ENCODE measurements around the gene PARD6G.

The PARD6G gene

DNA sequence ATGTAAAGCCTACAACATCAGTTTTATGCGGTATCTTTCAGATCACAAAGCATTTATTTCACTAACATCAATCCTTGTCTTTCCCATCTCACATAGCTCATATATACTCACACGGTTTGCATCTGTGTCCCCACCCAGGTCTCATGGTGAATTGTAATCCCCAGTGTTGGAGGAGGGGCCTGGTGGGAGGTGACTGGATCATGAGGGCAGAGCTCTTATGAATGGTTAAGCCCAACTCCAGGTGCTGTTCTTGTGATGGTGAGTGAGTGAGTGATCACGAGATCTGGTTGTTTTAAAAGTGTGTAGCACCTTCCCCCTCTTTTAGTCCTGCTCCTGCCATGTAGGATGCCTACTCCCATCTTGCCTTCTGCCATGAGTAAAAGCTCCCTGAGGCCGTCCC is 42.0 kb downstream of the PARD6G start:
- DNase-seq: no peak

DNA sequence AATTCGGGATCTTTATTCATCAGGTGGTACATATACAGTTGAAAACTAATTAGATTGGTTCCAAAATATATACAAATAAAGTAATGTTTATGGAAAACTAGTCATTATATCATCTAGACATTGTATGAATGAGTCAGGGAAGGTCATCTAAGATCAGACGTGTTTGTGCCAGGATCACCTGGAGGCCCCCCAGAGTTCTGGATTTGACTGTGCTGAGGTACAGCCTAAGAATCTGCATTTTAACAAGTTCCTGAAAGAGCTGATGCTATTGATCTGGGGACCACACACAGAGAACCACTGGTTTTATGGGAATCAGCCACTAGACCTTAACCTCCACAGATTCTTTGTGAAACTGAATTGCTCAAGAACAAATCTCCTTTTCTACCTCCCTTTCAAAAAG is 43.2 kb downstream of the PARD6G start:
- no peak for DNase-seq

DNA sequence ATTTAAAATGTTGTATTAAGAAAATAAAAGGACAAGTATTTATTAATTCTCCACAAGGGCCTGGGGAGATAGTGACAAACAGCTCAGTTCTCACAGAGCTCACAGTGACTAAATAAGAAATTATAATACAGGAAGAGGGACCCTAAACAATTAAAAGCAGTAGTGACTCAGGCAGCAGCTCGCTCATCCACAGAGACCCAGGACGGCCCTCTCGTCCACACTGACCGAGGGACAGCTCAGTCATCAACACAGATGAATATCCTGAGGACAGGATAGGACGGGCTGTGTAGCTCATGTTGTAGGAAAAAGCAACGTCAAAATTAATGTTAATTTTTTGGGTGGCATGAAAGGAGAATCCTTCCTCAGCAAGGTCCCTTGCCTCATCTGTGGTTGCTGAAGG is 44.1 kb downstream of the PARD6G start:
- DNase-seq: no peak

DNA sequence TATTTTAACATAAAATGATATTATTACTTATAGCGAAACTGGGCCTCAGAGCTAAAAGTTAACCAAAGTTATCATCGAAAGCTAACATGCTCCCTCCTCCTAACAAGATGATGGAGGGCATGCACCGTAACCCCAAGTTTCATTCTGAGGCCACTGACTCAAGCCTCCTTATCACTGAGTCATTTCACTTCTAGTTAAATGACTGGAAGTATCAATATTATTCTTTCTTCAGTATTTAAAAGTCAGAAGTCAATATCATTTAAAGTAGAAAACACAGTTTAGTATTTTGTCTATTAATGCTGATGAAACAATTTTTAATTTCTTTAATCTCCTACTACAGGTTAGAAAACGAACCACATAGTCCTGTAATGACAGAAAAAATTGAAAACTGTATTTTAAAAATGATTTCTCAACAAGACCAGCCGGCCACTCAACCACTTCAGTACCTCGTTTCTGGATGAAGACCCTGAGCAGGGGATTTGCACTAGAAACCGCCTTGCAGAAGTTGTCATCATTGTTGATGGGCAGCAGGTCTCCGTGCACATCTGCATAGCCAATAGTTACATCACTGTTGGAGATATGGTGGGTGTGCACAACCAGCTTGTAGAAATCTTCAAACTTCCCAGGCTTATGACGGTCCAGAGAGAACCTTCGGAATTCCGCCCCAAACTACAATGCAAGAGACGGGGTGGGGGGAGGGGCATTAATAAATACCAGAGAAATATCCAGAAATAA is 44.9 kb downstream of the PARD6G start:
- DNase-seq: no peak

DNA sequence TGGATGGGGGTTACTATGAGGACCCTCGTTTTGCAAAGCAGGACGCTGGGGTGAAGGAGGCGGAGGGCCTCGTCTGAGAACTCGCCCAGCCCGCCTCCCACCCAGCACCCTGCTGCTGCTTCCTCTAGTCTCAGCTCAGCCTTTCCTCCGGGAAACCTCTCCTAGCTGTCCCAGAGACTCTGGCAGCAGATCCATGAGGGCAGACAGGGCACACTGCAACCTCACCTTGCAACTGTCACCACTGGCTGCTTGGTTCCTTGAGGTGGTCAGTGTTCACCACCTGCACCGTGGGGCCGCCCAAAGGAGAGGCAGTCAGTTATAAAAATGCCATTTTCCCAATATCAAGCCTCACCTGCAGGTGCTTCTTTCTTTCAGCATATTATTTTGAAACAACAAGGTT is 45.6 kb downstream of the PARD6G start:
- no peak for DNase-seq

DNA sequence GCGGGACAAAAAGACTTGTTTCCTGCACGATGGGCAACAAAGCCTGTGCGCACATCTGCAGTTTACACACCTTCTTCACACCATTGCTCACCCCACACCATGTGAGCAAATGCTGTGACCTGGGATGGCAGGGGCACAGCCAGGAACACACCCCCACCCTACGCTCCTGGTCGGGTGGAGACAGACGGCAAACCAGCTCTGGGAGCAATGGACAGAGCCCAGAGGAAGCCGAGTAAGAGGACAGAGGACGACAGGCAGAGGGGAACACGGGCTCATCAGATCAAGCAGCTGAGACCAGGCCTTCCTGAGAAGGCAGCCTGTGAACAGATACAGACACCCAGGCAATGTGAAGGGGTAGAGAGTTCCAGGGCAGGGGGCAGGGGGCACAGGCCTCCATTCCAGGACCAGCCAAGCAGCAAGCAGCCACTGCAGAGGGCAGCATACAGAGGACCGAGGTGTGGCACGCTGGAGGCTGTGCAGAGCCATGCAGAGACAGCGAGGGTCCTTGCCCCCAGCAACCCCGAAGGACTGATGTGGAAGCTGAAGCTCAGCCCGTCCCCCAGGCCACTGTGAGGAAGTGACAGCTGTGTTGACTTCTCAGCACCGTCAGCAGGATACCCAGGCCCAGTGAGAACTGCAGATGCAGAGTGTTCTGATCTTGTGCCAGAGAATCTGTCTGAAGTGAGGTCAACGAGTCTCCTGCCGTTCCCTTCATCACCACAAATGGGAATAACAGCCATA is 46.2 kb downstream of the PARD6G start:
- DNase-seq: no peak

DNA sequence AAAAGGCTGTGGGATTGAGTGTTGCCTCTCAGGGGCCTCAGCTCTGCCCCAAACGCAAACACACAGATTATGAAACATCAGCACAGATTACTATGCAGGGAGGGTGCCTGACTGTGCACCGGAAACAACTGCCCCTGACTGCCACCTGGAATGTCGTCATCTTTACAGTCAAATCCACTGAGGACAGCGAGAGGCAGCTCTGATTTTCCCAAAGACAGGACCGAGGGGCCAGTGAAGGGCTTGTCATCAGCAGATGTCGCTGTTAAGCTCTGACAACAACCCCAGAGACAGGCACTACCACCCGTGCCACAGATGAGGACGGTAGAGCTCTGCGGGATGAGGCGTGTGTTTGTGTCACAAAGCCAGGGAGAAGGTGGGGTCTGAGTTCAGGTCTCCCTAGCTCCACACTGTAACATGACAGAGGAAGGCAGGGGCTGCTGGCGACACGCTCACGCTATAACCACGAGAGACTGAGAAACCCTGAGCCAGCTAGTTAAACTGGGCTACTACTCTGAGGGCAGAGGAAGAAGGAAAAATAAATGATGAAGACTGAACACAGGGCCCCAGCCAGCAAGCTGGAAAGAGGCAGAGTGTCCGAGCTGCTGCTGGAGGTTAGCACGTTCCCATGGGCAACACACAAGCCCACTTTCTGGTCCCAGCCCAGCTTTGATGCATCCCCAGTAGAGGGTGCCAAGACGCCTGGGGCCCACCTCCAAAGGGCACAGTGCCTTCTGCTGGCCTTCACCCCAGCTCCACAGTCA is 47.0 kb downstream of the PARD6G start:
- no peak for DNase-seq

DNA sequence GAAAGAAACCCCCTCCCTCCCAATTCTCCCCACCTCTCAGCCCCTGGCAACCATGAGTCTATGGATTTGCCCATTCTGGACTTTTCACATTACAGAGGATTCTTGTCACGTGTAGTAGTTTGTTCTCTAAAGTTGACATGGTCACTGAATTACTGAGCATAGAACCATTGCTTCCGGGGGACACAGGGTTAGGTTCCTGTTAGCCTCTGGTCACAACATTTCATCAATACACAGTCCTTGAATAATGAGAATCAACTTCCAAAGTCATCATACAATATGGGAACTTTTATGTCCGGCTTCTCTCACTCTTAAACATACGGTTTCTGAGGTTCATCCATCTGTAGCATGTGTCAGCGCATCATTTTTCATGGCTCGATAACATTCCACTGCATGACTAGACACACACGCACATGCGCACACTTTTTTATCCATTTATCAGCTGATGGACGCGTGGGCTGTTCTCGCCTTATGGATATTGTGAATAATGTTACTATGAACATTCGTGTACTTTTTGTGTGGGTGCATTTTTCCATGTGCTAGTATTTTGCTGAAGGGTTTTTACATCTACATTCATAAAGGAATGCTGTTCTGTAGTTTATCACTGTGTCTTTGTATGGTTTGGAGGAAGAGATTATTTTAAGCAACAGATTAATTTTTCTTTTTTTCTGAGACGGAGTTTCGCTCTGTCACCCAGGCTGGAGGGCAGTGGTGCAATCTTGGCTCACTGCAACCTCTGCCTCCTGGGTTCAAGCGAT is 48.1 kb downstream of the PARD6G start:
- DNase-seq: no peak

DNA sequence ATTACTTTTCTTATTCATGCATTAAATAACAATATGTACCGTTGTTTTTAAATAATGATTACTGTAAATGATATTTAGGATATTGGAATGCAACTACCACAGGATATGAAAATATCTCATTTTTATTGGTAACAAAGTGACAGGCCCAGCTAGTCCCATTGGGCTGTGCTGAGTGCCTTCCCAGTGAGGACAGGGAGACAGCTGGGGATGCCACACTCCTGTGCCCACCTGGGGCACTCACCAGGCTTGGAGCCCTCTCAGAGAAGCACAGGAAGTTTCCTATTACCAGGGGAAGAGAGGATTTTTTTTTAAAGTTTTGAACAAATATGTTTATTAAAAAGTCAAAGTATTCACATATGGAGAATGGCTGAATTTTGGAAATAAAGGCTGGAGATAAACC is 48.9 kb downstream of the PARD6G start:
- DNase-seq: no peak

DNA sequence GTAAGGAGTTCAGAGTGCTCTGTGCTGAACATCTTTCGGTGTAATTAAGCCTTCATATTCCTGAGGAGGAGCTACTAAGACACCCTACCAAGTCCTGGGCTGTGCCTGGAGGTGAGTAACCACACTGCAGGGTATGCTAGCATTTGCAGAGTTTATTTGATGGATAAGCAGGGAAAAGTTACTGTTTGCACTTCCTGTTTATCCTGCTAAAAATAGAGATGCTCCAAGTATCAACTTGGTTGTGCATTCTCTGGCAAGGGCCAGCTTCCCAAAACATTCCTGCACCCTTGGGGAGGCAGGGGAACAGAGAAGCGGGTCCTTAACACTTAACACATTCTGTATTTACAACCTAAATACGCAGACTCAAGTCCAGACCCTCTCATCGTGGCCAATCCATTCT is 49.8 kb downstream of the PARD6G start:
- no peak for DNase-seq

DNA sequence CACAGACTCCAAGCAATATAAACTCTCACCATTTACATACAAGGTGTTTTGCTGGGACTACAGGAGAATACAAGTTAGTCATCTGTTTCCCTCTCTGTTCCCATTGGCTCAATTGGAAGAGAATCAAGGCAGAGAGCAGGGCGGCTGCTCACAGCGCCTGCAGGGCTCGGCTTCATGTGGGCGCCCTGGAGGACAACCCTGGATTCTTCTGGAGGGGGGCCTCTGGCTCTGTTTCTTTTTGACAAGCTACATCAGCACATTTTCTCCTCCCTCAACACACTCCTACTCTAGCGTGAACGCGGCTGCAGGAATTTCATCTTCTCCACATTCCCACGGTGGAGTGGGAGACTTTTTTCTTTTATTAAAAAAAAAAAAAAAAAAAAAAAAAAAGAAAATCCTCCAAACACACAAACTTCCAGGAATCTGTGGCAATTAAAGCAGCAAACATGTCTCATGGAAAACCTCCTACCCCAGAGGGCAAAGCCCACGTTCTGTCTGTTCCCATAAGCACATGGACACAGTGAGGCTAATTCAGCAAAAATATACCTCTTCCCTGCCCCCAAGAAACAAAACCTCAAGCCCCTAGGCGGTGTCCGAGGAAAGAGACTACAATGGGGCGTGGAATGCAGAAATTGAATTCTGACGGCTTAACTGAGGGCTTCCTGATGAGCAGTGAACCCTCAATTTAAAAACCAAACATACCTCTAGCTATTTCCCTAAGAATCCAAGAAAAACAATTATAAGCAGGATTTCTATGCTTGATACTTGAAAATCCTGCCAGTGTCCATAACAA is 50.6 kb downstream of the PARD6G start:
- DNase-seq: no peak

DNA sequence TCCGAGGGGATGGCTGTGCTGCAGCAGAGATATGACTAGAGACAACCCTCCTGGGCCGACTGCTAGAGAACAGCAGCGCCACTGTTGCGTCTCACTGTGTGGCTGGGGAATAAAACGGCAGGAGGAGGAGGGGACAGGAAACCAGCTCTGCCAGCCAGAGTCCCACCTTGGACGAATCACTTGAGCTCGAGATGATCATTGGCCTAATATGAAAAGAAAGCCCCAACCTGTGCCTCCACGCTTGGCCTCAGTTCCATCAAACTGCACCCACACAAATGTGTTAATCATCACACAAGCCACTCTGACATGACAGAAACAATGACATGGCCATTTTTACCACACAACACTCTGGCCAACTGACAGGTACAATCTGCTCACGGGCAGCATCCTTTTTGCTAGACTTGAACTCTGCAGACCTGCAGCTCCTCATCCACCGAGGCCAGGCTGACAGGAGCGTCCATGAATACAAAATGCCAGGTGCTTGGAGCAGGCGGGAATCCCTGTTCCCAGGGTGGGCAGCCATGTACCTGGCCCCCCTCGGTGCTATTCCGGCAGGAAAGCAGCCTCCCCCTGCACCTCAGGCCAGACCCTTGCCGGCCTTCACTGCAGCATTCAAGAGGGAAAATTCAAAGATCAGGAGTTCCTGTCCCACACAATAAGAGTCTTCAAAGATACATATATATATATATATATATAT is 52.3 kb downstream of the PARD6G start:
- DNase-seq: no peak

DNA sequence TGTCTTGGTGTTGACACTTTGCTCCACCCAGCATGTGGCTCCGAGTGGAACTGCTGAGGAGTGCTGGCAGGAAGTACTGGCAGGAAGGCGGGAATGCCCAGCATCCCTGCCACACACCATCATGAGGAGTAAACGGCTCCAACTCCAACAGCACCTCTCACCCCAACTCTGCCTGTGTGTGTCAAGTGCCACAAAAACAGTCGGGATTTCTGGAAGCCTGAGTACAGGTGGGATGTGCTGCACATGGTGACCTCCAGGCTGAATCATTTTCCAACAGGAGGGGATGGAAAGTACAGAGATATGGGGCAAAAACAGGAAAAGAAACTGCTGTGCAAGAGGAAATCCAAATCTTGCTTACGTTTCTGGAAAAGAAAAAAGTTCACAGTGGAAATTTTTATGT is 53.6 kb downstream of the PARD6G start:
- DNase-seq: no peak

DNA sequence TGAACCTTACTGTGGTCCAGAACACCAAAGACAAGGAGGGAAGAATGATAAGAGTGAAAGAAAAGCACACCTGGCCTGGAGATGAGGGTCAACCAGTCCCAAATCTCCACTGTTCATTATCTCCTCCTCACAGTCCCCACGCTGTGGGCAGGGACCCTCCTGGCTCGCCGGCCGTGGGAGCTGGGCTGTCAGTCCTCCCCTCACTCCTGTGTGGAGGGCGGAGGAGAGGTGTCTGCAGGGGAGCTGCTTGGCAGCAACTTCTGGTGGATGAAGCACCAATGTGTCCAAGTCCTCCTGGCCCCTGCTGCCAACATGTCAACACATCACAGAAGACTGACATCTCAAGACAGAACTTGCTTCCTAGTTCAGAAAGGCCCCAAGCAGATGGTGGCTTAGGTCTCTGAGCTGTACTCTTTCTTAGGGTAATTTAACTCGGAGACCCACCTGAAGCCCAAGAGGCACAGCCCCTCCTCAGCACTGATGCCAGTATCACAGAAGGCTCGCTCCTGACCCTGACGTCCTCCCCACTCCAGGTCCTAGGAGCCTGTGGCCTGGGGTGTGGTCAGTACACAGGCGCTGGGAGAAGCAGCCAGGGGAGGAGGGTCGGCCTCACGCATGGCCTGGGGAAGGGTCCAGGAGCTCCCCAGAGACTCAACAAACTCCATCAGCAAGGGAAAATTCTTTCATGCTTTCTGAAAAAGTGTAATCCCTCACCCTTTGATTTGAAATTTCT is 54.5 kb downstream of the PARD6G start:
- no peak for DNase-seq

DNA sequence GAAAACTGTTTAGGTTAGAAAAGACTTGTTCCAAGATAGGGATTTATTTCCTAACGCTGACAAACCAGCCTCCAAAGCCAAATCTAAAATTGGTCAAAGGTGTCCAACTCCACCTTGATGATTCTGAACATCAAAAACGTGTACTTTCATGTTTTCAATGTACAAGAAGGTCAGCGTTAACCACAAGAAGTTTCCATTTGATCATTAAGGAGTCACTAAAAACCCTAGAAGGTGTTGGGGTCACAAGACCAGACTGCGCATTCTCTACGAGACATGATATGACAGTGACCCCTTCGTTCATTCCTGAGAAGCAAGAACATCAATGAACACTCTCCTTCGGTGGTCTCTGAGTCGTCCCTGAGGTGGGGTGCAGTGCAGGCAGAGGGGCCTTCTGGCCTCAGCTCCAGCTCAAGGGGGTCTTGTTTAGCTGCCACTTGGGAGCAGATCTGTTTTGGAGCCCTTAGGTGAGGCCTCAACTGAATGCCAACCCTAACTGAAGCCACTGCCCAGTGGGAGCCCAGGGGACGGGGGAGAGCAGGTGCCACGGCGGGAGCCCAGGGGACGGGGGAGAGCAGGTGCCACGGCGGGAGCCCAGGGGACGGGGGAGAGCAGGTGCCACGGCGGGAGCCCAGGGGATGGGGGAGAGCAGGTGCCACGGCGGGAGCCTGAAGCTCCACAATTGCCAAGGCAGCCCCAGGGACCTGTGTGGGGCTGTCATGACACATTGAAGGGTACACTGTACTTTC is 55.2 kb downstream of the PARD6G start:
- DNase-seq: no peak

DNA sequence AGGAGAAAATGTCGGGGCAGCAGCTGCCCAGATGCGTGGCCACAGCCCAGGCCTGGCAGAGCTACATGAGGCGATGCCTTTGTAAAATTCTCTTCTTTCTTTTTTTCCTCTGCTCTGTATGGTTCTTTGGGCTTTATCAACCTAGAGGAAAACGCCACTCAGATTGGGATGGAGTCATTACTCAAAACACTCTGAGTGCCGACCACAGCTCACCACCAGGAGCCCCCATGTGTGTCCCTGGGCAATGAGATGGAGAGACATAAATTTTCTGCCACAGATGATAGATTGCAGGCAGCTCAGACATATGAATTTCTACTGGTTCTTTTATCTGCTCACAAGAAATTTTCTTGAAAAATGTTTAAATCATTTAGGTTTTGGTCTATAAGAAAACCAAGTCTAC is 56.0 kb downstream of the PARD6G start:
- DNase-seq: no peak

DNA sequence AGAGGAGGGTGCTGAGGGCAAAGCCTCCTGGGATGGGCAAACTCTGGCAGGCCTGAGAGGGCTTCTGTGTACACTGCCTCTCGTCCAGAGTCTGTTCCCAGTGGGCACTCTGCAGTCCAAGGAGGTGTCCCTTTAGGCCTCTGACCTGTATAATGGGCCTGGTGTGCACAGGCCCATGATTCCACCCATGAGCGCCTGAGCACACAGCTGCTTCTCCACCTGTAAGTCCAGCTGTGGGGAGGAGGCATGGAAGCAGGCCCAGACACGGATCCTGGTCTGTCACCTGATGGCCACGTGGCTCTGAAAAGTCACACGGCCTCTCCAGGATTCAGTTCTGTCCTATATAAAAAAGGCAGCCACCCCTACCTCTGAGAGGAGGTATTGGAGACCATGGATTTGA is 57.0 kb downstream of the PARD6G start:
- no peak for DNase-seq

DNA sequence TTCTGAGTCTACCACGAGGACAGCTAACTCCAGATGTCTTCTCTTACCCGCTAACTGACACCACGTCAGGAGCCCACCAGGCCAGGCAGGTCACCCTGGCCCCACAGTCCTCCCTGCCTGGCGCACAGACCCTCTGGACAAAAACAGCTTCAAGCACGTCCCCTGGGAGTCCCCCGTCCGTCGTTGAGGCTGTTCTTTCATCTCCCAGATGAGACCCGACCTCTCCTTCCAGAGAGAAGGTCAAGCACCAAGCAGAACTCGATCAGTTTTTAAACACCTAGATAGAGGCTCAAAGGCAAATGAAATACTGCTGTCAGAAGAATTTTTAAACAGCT is 57.8 kb downstream of the PARD6G start:
- no peak for DNase-seq

DNA sequence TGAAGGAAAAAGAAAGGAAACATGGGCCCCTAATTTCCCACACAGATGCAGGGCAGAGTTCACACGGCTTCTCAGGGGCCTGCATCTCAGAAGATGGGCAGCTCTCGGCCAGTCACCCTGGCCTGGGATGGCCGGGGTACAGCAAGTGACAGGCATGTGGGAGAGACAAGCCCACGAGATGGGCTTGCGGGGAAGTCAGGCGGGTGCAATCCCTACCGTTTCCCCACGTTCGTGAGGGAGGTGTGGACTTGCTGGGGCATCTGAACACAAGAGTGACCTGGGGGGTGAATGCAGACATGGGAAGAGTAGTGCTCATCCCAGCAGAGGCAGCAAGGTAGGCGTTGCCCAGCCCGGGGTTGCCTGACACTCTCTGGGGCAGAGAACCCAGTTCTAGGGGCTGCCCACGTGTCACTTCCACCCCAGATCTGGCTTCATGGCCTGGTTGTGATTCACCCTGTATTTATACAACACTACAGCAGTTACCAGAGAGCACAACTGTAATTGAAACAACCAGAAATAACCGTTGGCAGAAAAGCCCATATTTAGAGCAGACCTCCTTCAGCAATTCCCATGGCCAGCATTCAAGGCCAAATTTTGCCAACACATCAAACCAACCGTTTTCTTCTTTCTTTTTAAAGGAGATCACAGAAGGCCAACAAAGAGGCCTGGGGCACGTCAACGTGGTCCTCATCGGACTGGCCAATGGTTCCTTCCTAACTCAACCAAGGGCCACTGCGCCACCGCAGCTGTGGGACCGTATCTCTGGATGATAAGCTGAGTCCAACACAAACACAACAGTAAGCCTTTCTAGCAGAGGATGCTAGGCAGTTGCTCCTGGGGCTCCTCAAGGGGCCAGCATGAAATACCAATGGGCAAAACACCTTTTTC is 58.4 kb downstream of the PARD6G start:
- DNase-seq: no peak

Measured in AML-193 (cell line).